ENCODE measurements around the gene PRRX1. TPM values are rescaled to one million over a fixed set of nuclear protein-coding genes. Genes with fewer than 3 reads are reported as not detected.

The PRRX1 gene
- total RNA-seq, 2 experiments from 2014 or later: not detected

DNA sequence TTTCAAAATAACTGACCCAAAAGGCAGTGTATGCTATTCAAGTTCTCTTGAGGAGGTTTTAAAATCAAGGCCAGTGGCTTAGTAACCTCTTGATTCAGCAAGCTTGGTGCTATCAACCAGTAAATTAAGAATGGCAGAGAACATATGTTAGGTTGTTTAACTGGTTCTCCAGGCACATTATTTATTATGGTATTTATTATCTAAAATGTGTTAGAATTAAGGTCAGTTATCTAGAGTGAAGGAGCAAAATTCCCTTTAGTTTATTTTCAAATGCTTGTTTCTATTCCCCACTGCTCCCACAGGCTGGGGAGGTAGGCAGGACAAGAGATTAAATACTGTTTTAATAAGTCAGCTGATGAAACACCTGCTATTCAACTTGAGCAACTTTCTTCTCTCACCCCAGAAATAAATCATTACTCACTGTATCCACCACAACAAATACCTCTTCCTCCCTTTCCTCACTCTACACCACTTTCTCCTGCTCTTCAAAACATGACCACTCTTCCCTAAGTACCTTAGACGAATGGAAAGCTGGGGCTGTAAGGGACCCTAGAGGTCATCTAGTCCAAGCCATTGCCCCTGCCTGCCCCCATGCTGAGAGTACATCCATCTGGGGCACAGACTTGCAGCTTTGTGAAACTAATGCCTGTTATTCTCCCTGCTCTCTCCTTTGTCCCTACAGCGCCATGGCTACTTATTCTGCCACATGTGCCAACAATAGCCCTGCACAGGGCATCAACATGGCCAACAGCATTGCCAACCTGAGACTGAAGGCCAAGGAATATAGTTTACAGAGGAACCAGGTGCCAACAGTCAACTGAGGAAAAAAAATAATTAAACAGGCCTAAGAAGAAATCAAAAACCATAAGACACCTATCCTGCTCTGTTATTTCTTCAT, 71.7 kb downstream of the PRRX1 start:
- CTCF ChIA-PET: no interaction called here
- no peaks in the 10 kb centered on the region for H3K9me3 Mint-ChIP-seq
- no peak overlapping the region for H3K4me3 Mint-ChIP-seq
- no peaks in the 10 kb centered on the region for H3K4me1 Mint-ChIP-seq (ENCODE audit: low read depth)
- no peak overlapping the region for H3K27ac Mint-ChIP-seq
- intact Hi-C loops (cut with micrococcal nuclease): no loop called here
- H3K27me3 Mint-ChIP-seq: peaks cover 19% of the 10 kb centered on the region
- TF ChIP-seq CTCF (IDR thresholded peaks at IDR 0.05): no peak
- no peak for DNase-seq
- POLR2A ChIA-PET: no interaction called here
- no peak for ATAC-seq
- H3K36me3 Mint-ChIP-seq (ENCODE audit: low read depth): no peaks in the 10 kb centered on the region

DNA sequence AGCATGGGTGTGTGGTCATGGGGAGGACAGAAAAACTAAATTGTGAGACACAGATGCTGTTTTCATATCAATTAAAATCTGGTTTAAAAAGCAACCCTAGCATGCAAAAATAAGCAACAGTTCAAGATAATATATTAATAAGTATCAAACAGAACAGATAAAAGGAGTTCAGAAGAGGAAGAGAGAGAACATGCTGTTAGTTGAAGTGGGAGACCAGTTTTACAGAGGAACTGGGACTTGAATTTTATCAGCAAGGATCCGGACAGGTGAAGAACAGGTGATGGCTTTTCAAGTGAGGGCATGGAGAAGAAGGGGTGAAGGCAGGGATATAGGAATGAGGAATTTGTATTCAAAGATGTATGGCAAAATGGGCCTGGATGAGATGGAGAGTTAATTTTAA, 75.9 kb downstream of the PRRX1 start:
- DNase-seq: no peak
- peaks cover 16% of the 10 kb centered on the region for H3K27me3 Mint-ChIP-seq
- H3K36me3 Mint-ChIP-seq (ENCODE audit: low read depth): no peaks in the 10 kb centered on the region
- H3K4me3 Mint-ChIP-seq: no peak overlapping the region
- no peak for ATAC-seq
- peaks cover 3% of the 10 kb centered on the region for H3K9me3 Mint-ChIP-seq
- intact Hi-C loops (cut with micrococcal nuclease): no loop called here
- no peak for TF ChIP-seq CTCF (IDR thresholded peaks at IDR 0.05)
- POLR2A ChIA-PET: no interaction called here
- H3K4me1 Mint-ChIP-seq (ENCODE audit: low read depth): no peaks in the 10 kb centered on the region
- CTCF ChIA-PET: no interaction called here
- no peak overlapping the region for H3K27ac Mint-ChIP-seq

GRCh38 chr1:170741678-170742077, 77.7 kb downstream of the PRRX1 start:
- H3K4me1 Mint-ChIP-seq (ENCODE audit: low read depth): no peaks in the 10 kb centered on the region
- CTCF ChIA-PET: interaction anchor here (1.1 kb wide), 1 partner anchor 51 kb away, joined by 3 read pairs; no protein-coding TSS in a partner anchor
- H3K27ac Mint-ChIP-seq: no peak overlapping the region
- H3K27me3 Mint-ChIP-seq: peaks cover 8% of the 10 kb centered on the region
- no peak for DNase-seq
- no peaks in the 10 kb centered on the region for H3K36me3 Mint-ChIP-seq (ENCODE audit: low read depth)
- intact Hi-C loops (cut with micrococcal nuclease): no loop called here
- no peak for ATAC-seq
- H3K9me3 Mint-ChIP-seq: peaks cover 3% of the 10 kb centered on the region
- POLR2A ChIA-PET: no interaction called here
- no peak for TF ChIP-seq CTCF (IDR thresholded peaks at IDR 0.05)
- H3K4me3 Mint-ChIP-seq: no peak overlapping the region

GRCh38 chr1:170742600-170742999, 78.7 kb downstream of the PRRX1 start:
- ChIA-PET POLR2A (interaction anchor here (0.8 kb wide), 1 partner anchor 29 kb away, joined by 3 read pairs; no protein-coding TSS in a partner anchor), CTCF (no interaction called here)
- Mint-ChIP-seq H3K27me3 (peaks cover 3% of the 10 kb centered on the region), H3K27ac (no peak overlapping the region), H3K36me3 (ENCODE audit: low read depth) (no peaks in the 10 kb centered on the region), H3K4me3 (no peak overlapping the region), H3K4me1 (ENCODE audit: low read depth) (no peaks in the 10 kb centered on the region), H3K9me3 (peaks cover 3% of the 10 kb centered on the region)
- ATAC-seq (no peak), DNase-seq (no peak)
- intact Hi-C loops (cut with micrococcal nuclease): no loop called here
- TF ChIP-seq CTCF (IDR thresholded peaks at IDR 0.05): no peak

GRCh38 chr1:170743083-170743482, 79.2 kb downstream of the PRRX1 start:
- no peak overlapping the region for H3K4me3 Mint-ChIP-seq
- ChIA-PET CTCF (no interaction called here), POLR2A (interaction anchor here (0.8 kb wide), 1 partner anchor 29 kb away, joined by 3 read pairs; no protein-coding TSS in a partner anchor)
- no peak for ATAC-seq
- H3K9me3 Mint-ChIP-seq: peaks cover 3% of the 10 kb centered on the region
- H3K27ac Mint-ChIP-seq: no peak overlapping the region
- no peaks in the 10 kb centered on the region for H3K4me1 Mint-ChIP-seq (ENCODE audit: low read depth)
- peaks cover 2% of the 10 kb centered on the region for H3K27me3 Mint-ChIP-seq
- TF ChIP-seq CTCF (IDR thresholded peaks at IDR 0.05): no peak
- no peak for DNase-seq
- intact Hi-C loops (cut with micrococcal nuclease): no loop called here
- H3K36me3 Mint-ChIP-seq (ENCODE audit: low read depth): no peaks in the 10 kb centered on the region
